SK-N-SH treated with all-trans-retinoic acid at 6 μM for 48 hours (cell line): ENCODE measurements around the gene MARCKSL1.

Source experiments
- ARNTL ChIP-seq: fragments of 450-650 bp; formaldehyde crosslinking; IDR thresholded peaks from 2 replicates; pipeline ENCODE4 v1.5.0; 2020; ENCODE audit warnings: low read depth, mild to moderate bottlenecking, moderate library complexity, borderline replicate concordance
- CSDC2 ChIP-seq: fragments of 250-450 bp; sonication (Bioruptor Pico); IDR thresholded peaks from 2 replicates; pipeline ENCODE4 v1.5.0; 2020; ENCODE audit warnings: mild to moderate bottlenecking, moderate library complexity
- ESRRG ChIP-seq: fragments of 250-450 bp; sonication (Bioruptor Pico); IDR thresholded peaks from 2 replicates; pipeline ENCODE4 v1.6.1; 2021; ENCODE audit warnings: mild to moderate bottlenecking
- GLIS3 ChIP-seq: fragments of 250-450 bp; sonication (Bioruptor Pico); IDR thresholded peaks from 2 replicates; pipeline ENCODE4 v1.5.0; 2020; ENCODE audit warnings: mild to moderate bottlenecking, moderate library complexity
- PATZ1 ChIP-seq: fragments of 250-450 bp; sonication (Bioruptor Pico); IDR thresholded peaks from 2 replicates; pipeline ENCODE4 v1.8.0; 2020; ENCODE audit warnings: mild to moderate bottlenecking, moderate library complexity, borderline replicate concordance
- SNAI2 ChIP-seq: fragments of 250-450 bp; sonication (Bioruptor Pico); IDR thresholded peaks from 2 replicates; pipeline ENCODE4 v1.5.0; 2020; ENCODE audit warnings: mild to moderate bottlenecking, moderate library complexity
- TCF4 ChIP-seq: fragments of 250-450 bp; sonication (Bioruptor Pico); IDR thresholded peaks from 2 replicates; pipeline ENCODE4 v1.8.0; 2021; ENCODE audit warnings: mild to moderate bottlenecking, moderate library complexity, borderline replicate concordance
- ZFP3 ChIP-seq: fragments of 250-450 bp; sonication (Bioruptor Pico); IDR thresholded peaks from 2 replicates; pipeline ENCODE4 v1.5.0; 2020; ENCODE audit warnings: mild to moderate bottlenecking, moderate library complexity
- ZFP30 ChIP-seq: fragments of 450-650 bp; formaldehyde crosslinking; IDR thresholded peaks from 2 replicates; pipeline ENCODE4 v1.5.0; 2022; ENCODE audit warnings: mild to moderate bottlenecking, moderate library complexity
- ZNF8 ChIP-seq: fragments of 450-650 bp; formaldehyde crosslinking; IDR thresholded peaks from 2 replicates; pipeline ENCODE4 v1.5.0; 2020; ENCODE audit warnings: mild to moderate bottlenecking, moderate library complexity
- TF ChIP-seq, protein P1 (sequence below): fragments of 250-450 bp; sonication (Bioruptor Pico); IDR thresholded peaks from 2 replicates; pipeline ENCODE4 v1.8.0; 2021; ENCODE audit warnings: low read depth, mild to moderate bottlenecking, moderate library complexity, borderline replicate concordance
- TF ChIP-seq, protein P2 (sequence below): fragments of 250-450 bp; sonication (Bioruptor Pico); IDR thresholded peaks from 2 replicates; pipeline ENCODE4 v1.5.0; 2020; ENCODE audit warnings: mild to moderate bottlenecking, moderate library complexity

- TF ChIP-seq TCF4 (CRISPR knock-in tag) (no peak), ARNTL (CRISPR knock-in tag) (no peak), ESRRG (CRISPR knock-in tag) (no peak), PATZ1 (CRISPR knock-in tag) (no peak), SNAI2 (CRISPR knock-in tag) (no peak), ZNF8 (CRISPR knock-in tag) (no peak), GLIS3 (CRISPR knock-in tag) (no peak), CSDC2 (no peak), ZFP30 (CRISPR knock-in tag) (no peak), ZFP3 (CRISPR knock-in tag) (no peak)
- TF ChIP-seq, protein P1, sequence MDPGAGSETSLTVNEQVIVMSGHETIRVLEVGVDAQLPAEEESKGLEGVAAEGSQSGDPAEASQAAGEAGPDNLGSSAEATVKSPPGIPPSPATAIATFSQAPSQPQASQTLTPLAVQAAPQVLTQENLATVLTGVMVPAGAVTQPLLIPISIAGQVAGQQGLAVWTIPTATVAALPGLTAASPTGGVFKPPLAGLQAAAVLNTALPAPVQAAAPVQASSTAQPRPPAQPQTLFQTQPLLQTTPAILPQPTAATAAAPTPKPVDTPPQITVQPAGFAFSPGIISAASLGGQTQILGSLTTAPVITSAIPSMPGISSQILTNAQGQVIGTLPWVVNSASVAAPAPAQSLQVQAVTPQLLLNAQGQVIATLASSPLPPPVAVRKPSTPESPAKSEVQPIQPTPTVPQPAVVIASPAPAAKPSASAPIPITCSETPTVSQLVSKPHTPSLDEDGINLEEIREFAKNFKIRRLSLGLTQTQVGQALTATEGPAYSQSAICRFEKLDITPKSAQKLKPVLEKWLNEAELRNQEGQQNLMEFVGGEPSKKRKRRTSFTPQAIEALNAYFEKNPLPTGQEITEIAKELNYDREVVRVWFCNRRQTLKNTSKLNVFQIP (CRISPR knock-in tag) = no peak
- TF ChIP-seq, protein P2, sequence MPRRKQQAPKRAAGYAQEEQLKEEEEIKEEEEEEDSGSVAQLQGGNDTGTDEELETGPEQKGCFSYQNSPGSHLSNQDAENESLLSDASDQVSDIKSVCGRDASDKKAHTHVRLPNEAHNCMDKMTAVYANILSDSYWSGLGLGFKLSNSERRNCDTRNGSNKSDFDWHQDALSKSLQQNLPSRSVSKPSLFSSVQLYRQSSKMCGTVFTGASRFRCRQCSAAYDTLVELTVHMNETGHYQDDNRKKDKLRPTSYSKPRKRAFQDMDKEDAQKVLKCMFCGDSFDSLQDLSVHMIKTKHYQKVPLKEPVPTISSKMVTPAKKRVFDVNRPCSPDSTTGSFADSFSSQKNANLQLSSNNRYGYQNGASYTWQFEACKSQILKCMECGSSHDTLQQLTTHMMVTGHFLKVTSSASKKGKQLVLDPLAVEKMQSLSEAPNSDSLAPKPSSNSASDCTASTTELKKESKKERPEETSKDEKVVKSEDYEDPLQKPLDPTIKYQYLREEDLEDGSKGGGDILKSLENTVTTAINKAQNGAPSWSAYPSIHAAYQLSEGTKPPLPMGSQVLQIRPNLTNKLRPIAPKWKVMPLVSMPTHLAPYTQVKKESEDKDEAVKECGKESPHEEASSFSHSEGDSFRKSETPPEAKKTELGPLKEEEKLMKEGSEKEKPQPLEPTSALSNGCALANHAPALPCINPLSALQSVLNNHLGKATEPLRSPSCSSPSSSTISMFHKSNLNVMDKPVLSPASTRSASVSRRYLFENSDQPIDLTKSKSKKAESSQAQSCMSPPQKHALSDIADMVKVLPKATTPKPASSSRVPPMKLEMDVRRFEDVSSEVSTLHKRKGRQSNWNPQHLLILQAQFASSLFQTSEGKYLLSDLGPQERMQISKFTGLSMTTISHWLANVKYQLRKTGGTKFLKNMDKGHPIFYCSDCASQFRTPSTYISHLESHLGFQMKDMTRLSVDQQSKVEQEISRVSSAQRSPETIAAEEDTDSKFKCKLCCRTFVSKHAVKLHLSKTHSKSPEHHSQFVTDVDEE (CRISPR knock-in tag) = no peak
Observed at GRCh38 chr1:32321712-32322291, 14.2 kb downstream of the MARCKSL1 start.
